Inferior parietal cortex (tissue), 1 donor: ENCODE results near the gene TBX2.

ENCODE experiments used
- DNase-seq: peaks from one replicate; pipeline ENCODE4 v3.0.0-alpha.2; 2016; ENCODE audit errors: extremely low spot score

The TBX2 gene

DNA sequence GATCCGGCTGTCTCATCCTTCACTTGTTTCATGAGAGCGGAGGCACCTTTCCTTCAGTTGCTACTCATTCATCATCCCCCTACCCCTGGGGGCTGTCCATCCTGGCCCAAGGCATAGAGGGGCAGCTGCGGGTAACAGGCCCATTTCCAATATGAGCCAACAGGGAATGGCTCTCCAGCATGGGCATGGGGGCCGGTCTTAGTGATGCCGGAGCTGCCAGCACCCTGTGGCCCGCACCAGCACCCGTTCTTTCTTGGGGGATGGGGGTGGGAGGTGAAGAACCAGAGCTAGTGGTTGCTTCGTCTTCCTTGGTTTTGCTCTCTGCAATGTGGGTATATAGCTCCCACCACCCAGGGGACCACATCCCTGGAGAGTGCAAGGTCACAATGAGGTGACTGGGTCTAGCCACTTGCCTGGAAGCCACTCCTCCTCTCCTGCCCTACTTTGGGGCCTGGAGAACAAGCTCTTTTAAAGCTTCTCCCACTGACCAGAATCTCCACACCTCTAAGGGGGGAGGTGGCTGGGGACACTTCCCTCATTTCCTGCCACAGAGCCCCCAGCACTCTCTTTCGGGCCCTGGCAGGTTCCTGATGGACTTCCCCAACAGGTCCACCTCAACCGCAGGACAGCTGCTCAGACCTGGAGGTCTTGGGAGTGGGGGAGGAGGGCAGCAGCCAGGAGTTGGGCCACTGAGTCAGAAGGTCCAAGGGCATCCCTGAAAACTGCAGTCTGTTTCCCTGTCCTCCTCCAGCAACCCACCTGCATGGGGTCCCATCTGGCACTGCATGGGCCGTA lies 11.9 kb upstream of the TBX2 start:
- DNase-seq = no peak

DNA sequence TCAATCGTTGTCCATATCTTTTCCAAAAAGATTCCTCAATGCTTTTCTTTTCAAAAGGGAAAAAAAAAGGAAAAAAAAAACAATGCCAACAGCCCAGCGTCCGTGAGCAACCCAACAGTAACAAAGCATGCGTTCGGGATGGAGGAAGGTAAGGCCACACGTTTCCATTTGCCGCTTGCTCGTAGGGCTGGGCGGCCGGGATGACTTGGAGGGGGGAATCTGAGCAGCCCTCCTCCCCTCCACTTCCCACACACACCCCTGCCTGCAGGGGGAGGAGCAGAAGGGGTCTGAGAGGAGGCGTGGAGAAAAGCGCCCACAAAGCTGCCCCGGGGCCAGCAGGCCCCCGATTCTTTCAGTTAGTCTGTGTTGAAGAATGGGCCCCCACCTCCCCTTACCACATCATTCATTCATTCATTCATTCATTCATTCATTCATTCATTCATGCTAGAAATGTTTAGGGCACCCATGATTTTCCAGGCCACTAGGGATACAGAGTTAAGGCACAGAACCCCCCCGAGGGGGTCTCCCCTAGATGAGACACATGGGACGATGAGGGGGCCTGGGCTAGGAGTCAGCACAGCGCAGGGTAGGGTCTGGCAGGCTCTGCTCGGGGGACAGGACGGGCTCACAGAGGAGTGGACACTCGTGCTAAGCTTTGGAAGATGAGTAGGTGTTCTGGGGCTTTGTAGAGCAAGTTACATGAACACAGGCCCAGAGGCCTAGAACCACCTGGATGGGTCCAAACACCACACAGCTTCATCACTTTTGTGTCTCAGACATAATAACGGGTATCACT lies 10.9 kb upstream of the TBX2 start:
- DNase-seq = no peak

DNA sequence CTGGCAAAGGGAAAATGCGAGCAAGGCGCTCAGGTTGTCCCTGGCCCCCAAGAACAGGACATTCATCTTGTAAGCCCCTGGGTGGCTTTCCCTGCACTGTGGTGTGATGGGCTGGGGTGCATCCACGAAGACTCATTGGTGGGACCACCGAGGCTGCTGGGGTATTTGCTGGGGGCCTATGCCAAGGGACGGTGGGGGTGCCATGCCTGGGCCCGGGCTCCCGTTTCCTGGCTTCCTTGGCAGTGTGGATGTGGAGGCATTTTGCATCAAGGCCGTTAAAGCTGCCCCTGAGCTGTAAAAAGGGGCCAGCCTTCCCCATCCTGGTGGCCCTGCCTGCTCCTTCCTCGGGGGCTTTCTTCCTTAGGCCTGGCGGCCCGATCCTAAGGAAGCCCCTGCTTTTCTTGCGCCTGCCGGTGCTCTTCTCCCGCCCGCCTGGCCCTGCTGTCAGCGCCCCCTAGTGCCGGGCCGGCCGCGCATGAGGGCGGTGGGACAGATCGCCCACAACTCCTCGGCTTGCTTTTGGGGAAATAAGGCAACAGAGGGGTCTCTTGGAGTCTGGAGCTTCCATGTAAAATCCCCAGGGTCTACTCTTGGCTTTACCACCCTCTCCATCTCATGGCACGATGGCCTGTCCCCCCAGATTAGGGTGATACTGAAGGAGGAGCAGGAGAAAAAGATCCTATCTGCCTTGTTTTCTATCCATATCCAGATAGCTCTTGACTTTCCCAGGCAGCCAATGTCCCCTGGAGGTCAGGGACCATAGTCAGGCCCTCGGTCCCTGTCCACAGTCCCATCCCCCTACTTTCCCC lies 9.8 kb upstream of the TBX2 start:
- DNase-seq = no peak

DNA sequence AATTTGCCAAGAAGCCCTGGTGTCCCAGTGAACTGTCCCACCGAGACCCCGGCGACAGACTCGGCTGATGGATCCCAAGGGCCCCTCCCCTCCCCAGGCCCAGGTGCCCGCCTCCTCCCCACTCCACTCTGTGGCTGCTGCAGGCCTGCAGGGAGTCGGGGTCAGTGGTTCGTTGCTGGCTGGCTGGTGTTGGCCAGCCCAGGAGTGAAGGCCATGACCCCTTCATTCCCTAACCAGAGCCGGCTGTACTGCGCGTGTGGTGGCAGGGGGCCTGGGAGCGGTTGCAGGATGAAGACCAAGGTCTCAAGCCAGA lies 9.2 kb upstream of the TBX2 start:
- DNase-seq = no peak

DNA sequence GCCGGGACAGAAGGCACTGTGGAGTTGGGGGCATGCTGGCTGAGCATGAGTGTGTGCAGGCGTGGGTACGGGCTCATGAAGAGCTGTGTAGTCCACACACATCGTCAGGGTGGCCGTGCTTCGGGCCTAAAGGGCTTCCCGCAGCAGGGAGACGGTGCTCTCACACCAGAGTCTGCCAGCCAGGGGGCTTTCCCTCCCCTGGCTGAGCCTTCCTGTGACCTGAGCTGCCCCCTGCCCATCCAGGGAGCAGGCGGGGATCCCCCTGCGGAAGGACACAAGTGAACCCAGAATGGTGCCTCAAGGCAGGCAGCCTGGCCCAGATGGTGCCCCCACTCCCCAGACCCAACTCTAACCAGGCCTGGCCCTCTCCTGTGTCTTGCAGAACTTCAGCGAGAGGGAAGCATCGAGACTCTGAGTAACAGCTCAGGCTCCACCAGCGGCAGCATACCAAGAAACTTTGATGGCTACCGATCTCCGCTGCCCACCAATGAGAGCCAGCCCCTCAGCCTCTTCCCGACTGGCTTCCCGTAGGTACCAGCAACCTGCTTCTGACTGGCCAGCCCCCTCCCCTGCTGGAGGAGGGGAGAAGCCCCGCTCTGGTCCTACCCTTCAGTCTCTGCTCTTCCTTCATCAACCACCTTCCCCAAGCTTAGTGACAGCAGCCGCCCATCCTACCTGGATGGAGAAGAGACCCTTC lies 7.9 kb upstream of the TBX2 start:
- no peak for DNase-seq

DNA sequence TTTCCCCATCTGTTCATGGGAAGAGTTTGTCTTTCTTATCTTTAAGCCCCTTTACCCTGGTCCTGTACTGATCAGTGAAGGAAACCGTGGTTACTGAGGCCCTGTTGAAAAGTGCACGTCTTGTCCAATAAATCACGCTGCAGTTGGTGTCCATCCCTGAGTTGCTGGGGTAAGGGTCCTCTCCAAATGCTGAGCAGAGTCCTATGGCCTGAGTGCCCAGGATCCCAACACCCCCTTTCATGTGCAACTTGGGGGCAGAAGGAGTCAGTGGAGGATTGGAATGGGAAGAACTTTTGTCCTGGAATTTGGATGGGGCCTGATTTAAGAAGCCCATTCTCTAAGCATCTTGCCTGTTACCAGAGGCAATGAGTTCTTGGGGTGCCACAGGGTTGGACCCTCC lies 7.0 kb upstream of the TBX2 start:
- DNase-seq = no peak

DNA sequence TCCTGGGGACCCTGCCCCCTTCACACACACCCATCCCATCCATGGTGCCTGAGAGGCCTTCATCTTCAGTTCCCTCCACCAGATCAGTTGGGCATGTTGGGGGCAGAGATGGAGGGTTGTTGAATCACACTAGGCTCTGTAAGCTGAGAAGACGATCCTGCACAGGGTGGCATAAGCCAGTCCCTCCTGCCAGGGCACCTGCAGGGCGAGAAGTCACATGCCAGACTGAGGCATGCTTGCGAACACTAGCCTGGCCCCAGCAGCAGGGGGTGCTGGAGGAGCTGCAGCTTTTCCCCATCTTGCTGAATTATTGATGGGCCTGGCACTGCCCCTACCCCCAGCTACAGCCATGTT lies 6.1 kb upstream of the TBX2 start:
- no peak for DNase-seq

DNA sequence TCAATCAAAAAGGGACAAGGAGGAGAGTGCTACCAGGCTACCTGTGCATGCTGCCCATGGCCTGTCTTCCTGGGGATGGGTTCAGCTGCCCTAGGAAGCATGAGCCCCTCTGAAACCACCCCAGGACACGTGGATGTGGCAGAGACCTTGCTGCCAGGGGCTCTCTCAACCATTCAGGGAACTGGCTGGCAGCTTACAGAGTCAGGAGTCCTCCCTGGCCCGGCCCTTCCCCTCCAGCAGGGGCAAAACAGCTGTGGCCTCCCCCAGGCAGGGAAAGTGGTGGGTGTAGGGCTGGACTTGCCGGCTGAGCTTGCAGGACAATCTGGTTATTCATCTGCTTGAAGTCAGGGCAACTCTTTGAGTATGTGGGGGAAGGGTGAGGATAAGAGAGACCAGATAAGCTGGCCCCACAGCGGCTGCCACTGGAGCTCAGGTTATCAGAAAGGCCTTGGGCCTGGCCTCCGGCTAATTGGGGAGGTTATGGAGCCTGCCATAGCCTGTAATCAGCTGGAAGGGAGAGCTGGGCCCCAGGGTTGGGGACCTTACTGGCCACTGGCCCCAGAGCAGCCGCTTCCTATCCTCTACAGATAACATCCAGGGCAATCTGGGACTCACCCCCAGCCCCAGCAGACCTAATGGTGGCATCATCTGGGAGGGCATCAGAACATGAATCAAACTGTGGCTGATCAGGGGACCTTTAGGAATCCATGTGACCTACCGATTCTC lies 5.6 kb upstream of the TBX2 start:
- DNase-seq = no peak

DNA sequence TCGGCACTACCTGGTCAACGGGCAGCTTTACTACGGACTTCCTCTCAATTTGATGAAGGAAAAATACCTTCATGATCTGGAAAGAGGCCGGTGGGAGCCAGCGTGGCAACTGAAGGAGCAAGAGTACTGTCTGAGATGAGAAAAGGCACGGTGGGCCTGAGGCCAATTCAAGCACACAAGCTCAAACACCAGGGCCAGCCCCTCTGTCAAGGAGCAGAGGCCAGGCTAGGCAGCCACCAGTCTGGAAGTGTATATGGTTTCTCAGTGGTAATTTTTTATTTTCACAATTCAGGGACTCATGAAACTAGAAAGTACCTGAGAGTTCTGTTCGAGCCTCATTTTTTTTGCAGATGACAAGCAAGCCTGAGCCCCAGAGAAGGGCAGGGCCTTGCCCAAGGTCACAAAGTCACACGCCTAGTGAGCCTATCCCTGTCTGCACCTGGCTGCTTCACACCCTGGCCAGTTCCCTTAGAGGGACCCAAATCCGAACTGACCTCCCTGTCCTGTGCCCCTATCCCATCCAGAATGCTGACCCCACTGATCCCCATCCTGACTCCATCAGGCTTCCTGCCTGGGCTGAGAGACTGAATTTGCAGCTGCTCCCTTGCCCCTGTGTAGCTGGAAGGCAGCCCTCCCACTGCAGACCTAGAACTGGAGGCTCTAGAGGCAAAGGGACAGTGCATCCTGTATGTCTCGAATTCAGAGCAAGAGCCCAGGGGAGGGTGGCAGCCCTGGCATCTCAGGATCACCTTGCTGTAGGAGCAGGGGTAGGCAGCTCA lies 4.8 kb upstream of the TBX2 start:
- DNase-seq = no peak

DNA sequence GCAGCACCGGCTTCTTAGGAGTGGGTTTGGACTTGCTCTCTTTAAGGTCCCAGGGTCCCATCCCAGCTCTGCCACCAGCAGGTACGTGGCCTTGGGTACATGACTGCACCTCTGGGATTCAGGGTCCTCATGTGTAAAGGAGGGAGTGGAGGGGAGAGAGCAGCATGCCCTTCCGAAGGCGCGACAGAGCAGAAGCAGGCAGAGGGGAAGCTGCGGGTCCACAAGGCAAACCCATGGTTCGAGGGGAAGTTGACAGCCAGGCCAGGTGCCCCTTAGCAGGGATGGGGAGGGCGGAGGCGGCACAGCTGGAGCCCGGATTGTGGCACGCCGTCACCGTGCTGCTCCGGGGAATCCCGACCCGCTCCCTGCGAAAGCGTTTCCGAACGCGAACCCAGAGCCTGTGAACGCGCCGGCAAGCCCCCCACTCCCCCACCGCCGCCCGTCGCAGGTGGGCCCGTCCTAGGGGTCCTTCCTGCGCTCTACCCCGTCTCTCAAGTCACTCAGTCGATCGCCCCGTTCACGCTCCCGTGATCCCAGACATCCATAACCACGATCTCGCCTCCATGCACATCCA lies 4.1 kb upstream of the TBX2 start:
- no peak for DNase-seq

DNA sequence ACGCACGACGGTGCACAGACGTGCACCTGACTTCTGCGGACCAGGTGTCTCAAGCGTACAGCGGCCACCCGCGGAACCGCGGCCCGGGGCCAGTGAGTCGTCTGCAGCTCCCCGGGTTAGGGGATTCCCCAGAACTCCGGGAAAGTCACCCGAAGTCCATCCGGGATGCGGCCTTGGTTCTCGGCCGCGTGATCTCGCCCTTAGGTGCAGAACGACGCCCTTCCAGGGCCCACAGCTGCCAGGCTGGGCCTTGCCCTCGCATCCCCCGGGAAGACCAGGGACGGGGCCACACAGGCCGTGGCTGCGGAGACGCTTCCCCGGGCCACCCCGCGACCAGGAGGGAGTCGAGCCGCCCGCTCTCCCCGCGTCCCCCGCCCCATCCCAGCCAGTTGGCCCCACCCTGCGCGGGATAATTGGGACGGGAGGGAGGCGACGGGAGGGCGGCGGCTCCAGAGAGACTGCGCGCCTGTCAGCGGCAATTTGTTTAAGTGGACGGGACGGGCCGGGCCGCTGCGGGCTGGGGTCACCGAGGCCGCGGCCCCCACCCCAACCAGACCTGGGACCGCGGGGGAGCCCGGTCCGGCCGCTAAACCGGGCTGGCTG lies 3.6 kb upstream of the TBX2 start:
- no peak for DNase-seq

DNA sequence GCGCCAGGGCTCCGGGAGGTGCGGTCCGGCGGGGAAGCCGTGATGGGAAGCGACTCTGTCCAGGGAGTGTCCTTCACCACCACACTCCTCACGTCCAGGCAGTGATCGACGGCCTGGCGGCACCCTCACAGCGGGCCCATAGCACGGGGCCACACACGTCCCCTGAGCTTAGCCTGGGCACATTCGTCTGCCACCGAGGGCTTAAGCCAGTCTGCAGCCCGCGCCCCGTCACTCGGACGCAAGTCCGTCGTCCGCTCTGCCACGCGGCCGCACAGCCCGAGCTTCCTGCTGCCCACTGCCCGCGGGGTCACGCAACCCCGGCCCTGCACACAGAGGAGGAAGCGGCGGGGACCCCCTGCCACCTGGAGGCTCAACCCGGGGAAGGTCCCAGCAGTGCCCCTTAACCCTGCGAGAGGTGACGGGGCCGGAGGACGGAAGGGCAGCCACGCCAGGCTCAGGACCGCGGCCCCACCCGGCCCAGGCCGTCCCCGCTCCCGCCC lies 3.0 kb upstream of the TBX2 start:
- DNase-seq = no peak

DNA sequence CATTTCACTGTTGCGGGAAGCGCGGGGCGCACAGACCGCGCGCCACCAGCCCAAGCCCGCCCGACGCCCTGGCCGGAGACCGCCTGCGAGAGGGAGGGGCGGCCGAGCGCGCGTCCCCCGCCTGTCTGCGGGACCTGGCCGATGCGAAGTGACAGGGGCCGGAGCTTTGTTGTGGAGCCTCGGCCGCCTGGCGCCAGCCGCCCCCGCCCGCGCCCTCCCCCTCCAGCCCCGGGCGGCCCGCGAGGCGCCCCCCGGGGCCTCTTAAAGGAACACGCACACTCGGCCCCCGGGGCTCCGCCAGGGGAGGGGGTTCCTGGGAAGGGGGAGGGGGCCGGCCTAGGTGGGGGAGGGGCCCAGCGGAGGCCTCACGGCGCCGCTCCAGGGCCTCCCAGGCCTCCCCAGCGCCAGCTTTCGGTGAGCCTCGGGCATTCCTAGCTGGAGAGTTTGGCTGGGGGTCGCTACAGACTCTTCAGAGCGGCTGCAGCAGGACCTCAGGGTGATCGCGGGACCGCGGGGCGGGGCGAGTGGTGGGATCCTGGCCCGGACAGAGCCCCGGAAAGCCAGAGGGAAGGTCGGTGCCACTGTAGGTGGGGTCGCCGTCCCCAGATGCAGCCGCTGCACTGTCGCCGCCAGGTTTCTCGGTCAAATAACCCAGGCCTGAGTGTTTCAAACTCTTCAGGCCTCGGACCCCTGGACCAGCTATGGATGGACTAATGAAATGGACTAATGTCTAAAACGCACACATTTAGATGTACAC lies 2.4 kb upstream of the TBX2 start:
- no peak for DNase-seq

DNA sequence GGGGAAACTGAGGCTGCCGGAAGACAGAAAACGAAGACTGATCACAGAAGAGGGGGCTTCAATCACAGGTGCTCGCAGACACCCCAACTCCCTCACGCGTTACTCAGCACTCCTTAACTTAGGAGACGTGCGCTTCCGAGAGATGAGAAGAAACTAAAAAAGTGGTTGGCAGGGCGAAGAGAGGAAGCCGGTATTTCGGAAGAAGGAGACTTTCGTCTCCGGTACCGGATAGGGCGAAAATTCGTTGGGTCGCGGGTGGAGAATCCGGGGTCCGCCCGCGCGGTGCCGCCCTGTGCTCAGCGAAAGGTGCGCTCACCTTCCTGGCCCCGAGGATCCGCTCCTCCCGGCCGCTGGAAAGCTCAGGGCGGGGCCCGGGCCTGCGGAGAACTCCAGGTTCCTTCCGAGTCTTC lies 917 bp upstream of the TBX2 start:
- DNase-seq = no peak

DNA sequence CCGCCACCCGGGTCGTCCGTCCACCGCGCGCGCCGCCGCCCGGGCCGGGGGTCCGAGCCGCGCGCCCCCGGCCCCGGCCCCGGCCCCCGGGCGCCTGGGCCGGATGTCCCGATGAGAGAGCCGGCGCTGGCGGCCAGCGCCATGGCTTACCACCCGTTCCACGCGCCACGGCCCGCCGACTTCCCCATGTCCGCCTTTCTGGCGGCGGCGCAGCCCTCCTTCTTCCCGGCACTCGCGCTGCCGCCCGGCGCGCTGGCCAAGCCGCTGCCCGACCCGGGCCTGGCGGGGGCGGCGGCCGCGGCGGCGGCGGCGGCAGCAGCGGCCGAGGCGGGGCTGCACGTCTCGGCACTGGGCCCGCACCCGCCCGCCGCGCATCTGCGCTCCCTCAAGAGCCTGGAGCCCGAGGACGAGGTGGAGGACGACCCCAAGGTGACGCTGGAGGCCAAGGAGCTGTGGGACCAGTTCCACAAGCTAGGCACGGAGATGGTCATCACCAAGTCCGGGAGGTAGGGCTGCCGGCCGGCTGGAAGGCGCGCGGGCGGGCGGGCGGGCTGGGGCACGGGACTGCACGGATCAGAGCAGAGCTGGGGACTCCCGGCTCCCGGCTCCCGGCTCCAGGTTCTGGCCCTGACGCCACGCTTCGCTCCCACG lies 548 bp downstream of the TBX2 start:
- no peak for DNase-seq

DNA sequence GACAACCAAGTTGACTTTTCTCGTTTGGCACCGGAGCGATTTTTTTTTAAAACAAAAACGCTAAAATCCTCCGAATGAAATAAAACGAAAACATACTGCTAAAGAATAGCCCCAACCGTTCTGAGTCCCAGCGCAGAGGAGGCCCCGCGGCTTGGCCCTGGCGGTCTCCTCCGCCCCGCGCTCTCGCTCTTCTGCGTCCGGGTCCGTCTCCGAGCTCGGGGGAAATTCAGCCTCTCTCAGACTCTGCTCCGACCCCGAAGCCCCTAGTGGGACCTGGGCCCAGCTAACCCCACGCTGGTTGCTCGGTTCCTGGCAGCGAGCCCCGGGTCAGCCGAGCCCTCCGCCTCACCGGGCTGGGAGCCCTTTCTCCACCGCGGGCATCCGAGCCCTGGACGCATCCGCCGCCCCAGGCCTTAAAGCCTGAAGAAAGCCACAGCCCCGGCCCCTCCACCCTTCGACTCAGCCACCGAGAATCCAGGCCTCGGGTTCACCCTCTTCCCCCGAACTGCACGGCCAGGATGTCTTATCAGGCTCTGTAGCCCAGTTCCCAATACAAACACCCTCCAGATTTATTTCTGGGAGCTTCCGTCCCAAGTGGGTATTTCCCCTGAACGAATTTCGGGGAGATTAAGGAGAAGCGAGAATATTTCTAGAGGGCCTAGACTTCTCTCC lies 1.2 kb downstream of the TBX2 start:
- no peak for DNase-seq

DNA sequence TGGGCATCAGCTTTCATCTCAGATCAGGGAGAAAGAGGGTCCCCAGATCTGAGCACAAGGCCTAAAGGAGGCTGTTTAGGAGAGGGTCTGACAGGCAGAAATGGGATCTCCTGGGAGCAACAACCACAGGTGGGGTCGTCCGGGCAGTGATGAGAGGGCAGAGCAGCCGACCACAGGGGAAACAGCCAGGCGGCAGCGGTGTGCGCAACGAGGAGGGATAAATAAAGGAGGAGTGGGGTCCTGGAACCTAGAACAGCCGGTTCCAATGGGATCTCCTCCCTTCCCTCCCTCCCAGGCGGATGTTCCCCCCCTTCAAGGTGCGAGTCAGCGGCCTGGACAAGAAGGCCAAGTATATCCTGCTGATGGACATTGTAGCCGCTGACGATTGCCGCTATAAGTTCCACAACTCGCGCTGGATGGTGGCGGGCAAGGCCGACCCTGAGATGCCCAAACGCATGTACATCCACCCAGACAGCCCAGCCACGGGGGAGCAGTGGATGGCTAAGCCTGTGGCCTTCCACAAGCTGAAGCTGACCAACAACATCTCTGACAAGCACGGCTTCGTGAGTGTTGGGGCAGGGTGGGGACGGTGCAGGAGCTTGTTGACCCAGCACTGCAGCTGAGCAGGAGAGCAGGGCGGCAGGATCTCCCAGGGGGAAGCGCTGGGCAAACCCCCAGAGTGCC lies 1.9 kb downstream of the TBX2 start:
- DNase-seq = no peak
